ENCODE results near the gene CMSS1.

DNA sequence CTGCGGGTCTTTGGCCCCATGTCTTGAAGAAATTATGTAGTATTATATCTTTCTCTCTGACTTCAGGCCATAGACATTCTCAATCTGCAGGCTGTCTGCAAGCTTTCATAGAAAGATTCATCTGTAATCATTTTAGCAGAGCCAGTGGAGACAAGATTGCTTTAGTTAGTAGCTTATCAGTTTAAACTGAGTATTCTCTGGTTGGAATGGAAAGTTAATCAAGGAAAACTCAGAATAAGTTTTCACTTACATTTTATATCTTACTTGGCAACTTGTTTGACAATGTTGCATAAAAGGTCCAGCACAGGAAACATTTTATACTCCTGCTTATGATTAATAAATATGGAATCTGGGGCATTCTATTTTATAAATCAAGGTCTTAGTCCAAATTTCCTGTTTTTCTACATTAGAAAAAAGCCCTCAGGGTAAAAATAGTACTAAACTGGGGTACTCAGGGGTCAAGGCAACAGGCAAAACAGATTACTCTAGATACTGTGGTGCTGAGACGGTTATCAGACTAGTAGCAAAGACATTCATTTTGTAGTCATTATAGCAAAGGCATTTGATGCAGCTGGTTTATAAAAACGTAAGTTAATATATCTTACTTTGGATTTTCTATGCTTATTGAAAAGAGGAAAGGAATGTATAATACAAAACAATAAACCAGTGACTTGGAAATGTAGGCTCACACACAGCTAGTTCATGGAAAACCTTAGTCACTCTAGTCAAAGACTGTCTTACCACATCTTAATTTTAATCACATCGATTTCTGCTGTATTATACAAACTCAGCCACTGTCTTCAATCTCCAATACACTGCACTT, 341.9 kb downstream of the CMSS1 start:
- no peak for TF ChIP-seq ZNF565 (CRISPR knock-in tag; conservative IDR thresholded peaks at IDR 0.05; ENCODE audit: low read depth)
- no peak for TF ChIP-seq ARNTL (CRISPR knock-in tag; IDR thresholded peaks at IDR 0.05; ENCODE audit: borderline replicate concordance, low read depth)
- TF ChIP-seq ESRRG (CRISPR knock-in tag; IDR thresholded peaks at IDR 0.05) = no peak
- TF ChIP-seq, protein P1, sequence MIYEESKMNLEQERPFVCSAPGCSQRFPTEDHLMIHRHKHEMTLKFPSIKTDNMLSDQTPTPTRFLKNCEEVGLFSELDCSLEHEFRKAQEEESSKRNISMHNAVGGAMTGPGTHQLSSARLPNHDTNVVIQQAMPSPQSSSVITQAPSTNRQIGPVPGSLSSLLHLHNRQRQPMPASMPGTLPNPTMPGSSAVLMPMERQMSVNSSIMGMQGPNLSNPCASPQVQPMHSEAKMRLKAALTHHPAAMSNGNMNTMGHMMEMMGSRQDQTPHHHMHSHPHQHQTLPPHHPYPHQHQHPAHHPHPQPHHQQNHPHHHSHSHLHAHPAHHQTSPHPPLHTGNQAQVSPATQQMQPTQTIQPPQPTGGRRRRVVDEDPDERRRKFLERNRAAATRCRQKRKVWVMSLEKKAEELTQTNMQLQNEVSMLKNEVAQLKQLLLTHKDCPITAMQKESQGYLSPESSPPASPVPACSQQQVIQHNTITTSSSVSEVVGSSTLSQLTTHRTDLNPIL (CRISPR knock-in tag; IDR thresholded peaks at IDR 0.05; ENCODE audit: low read depth) = no peak
- no peak for TF ChIP-seq ZFP30 (CRISPR knock-in tag; IDR thresholded peaks at IDR 0.05)
- TF ChIP-seq PATZ1 (CRISPR knock-in tag; IDR thresholded peaks at IDR 0.05; ENCODE audit: borderline replicate concordance) = no peak
- TF ChIP-seq TCF4 (CRISPR knock-in tag; IDR thresholded peaks at IDR 0.05; ENCODE audit: borderline replicate concordance) = no peak
- TF ChIP-seq PPARA (CRISPR knock-in tag; IDR thresholded peaks at IDR 0.05; ENCODE audit: borderline replicate concordance) = no peak
- TF ChIP-seq GLIS3 (CRISPR knock-in tag; IDR thresholded peaks at IDR 0.05) = no peak
- no peak for TF ChIP-seq RARB (CRISPR knock-in tag; IDR thresholded peaks at IDR 0.05)
- no peak for TF ChIP-seq TSHZ2 (CRISPR knock-in tag; IDR thresholded peaks at IDR 0.05)
- no peak for TF ChIP-seq OSR1 (CRISPR knock-in tag; IDR thresholded peaks at IDR 0.05)
- TF ChIP-seq ZC3H10 (CRISPR knock-in tag; IDR thresholded peaks at IDR 0.05) = no peak

Measured in SK-N-SH treated with all-trans-retinoic acid at 6 μM for 48 hours (cell line).